Measurements from ENCODE around the gene CDCA3. TPM values are rescaled to one million over a fixed set of nuclear protein-coding genes. Genes with fewer than 3 reads are reported as not detected.

Gene CDCA3
- total and polyA plus RNA-seq, 2 of the 4 experiments (the other 2 are of a cell fraction) = 23.5 to 61.0 TPM

DNA sequence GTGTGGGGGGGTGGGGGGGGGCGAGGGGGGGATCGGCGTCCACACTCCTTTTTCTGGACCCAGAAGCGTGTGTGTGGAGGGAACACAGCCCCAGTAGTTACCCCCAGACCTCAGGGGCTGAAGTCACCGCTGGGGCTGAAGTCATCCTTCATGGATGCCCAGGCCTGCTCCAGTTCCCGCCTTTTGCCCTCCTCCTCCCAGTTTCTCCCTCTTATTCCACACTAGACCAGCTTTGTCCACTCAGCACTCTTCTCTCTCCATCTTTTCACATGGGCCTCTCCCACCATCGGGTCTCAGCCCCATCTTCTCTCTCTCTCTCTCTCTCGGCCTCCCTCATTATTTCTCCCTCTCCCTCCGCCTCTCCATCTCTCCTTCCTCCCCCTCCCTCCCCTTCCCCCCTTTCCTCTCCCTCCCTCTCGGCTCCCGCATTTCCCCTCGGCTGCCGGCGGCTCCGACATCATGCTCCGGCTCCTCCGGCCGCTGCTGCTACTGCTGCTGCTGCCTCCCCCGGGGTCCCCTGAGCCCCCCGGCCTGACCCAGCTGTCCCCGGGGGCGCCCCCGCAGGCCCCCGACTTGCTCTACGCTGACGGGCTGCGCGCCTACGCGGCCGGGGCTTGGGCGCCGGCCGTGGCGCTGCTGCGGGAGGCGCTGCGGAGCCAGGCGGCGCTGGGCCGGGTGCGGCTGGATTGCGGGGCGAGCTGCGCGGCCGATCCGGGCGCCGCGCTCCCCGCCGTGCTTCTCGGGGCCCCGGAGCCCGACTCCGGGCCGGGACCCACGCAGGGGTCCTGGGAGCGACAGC, 22.9 kb downstream of the CDCA3 start, which contains the start of gene P3H3:
Gene P3H3, plus strand, starts transcription at position 426 of the 799 bp plus-strand sequence. Its CDS starts 34 bp downstream, at position 460.
- peak; percentile 47 for DNase-seq
- 1% methylated on average over 37 of the region's 60 CpGs; no CpG with 5 or more reads in 1 of the 2 experiments for WGBS, 2 experiments (ENCODE audit: extremely low coverage in 2 of 2, insufficient read length in 1 of 2)
- peaks cover 9% of the 10 kb centered on the region; the same call in 1 of the 2 replicates for H4K20me1 ChIP-seq (ENCODE audit: insufficient read depth, low read length)
- 0 out of 2 replicates have a peak within 1 kb of the TSS, but pooled peaks have one; percentile 49 for H2BK20ac ChIP-seq (ENCODE audit: low read depth, low read length)
- TF ChIP-seq MAZ (IDR thresholded peaks at IDR 0.05; ENCODE audit: borderline replicate concordance, low read depth, low read length) (0 out of 2 replicates have a peak, but pooled peaks have one; percentile 16), RAD21 (IDR thresholded peaks at IDR 0.05; ENCODE audit: low read length) (no peak), SMC3 (IDR thresholded peaks at IDR 0.05; ENCODE audit: low read depth, low read length) (no peak), CTCF (conservative IDR thresholded peaks at IDR 0.05; ENCODE audit: low read depth, low read length) (0 out of 2 replicates have a peak, but pooled peaks have one; percentile 18), POLR2A (IDR thresholded peaks at IDR 0.05; ENCODE audit: low read depth, low read length) (no peak), CEBPB (IDR thresholded peaks at IDR 0.05; ENCODE audit: low read depth, low read length) (no peak), MXI1 (IDR thresholded peaks at IDR 0.05; ENCODE audit: borderline replicate concordance, low read depth, low read length) (no peak), ELK1 (IDR thresholded peaks at IDR 0.05; ENCODE audit: borderline replicate concordance, low read depth, low read length) (no peak), NFE2L2 (IDR thresholded peaks at IDR 0.05; ENCODE audit: low read depth, low read length) (no peak), CHD1 (IDR thresholded peaks at IDR 0.05; ENCODE audit: low read depth, low read length) (no peak), MAFK (IDR thresholded peaks at IDR 0.05; ENCODE audit: low read depth, low read length) (peak; percentile 79), RFX5 (IDR thresholded peaks at IDR 0.05; ENCODE audit: low read depth, low read length) (no peak), RCOR1 (IDR thresholded peaks at IDR 0.05; ENCODE audit: insufficient replicate concordance, low read length) (no peak)
- TSS peak; percentile 85 for BruUV-seq (replicated peaks)
- peak within 1 kb of the TSS; percentile 91 for H3K4me3 ChIP-seq (ENCODE audit: insufficient read depth, low read depth, low read length)
- CTCF ChIA-PET = interaction anchor here (0.7 kb wide), 1 partner anchor 104 kb away, joined by 3 read pairs; the partner anchor contains the start of gene COPS7A
- H3K79me1 ChIP-seq (ENCODE audit: low read depth in 1 of 2, low read length in 2 of 2) = peaks cover 11 to 66% of the 10 kb centered on the region in 2 experiments
- peaks cover 6% of the 10 kb centered on the region for H3K9me1 ChIP-seq (ENCODE audit: insufficient read depth, low read length)
- H2BK5ac ChIP-seq (ENCODE audit: low read depth, low read length, poor library complexity, severe bottlenecking) = peak within 1 kb of the TSS; percentile 89
- peak within 1 kb of the TSS; percentile 85 for H2BK120ac ChIP-seq (ENCODE audit: low read depth, low read length)
- H3K23ac ChIP-seq (ENCODE audit: low read depth, low read length) = peak within 1 kb of the TSS; percentile 97
- peak within 1 kb of the TSS; percentile 97 for H2AK5ac ChIP-seq (ENCODE audit: low read depth, low read length)
- H3K14ac ChIP-seq (replicated peaks; ENCODE audit: low read depth, low read length) = peak within 1 kb of the TSS; percentile 99
- peak within 1 kb of the TSS; percentile 87 for H3K18ac ChIP-seq (ENCODE audit: low read depth, low read length)
- H4K91ac ChIP-seq (ENCODE audit: insufficient read depth, low read depth, low read length) = peak within 1 kb of the TSS; percentile 95
- dilution Hi-C loops (cut with HindIII; ENCODE audit: low sequenced_read_pairs, unreplicated experiment) (no loop called here), in situ Hi-C loops (cut with MboI; ENCODE audit: low sequenced_read_pairs) (loop anchor here (5.0 to 10.0 kb wide), 2 partner anchors 76 to 213 kb away; partner anchors contain the start of gene MLF2), intact Hi-C loops (cut with micrococcal nuclease) (loop anchor here (5.0 kb wide), 1 partner anchor 141 kb away; the partner anchor contains the start of gene ZNF384)
- peak within 1 kb of the TSS; percentile 97 for H3K4ac ChIP-seq (ENCODE audit: low read depth, low read length)
- ATAC-seq (ENCODE audit: low read depth) = peak; percentile 7
- H3K9ac ChIP-seq (ENCODE audit: low read depth, low read length) = peak within 1 kb of the TSS; percentile 92
- peak within 1 kb of the TSS; percentile 93 for H2AK9ac ChIP-seq (replicated peaks; ENCODE audit: low read depth, low read length, poor library complexity)
- H4K8ac ChIP-seq (ENCODE audit: low read depth in 2 of 2, low read length in 2 of 2) = peak within 1 kb of the TSS; percentile 78 to 97
- 0 out of 3 replicates have a peak within 1 kb of the TSS, but pooled peaks have one; percentile 14 for H2BK15ac ChIP-seq (ENCODE audit: low read depth, low read length)
- peaks cover 15% of the 10 kb centered on the region for H3K4me1 ChIP-seq (ENCODE audit: control insufficient read depth, insufficient read depth, low read length)
- peak within 1 kb of the TSS; percentile 85 for H4K5ac ChIP-seq (ENCODE audit: low read depth, low read length)
- H3K36me3 ChIP-seq (ENCODE audit: control insufficient read depth, insufficient read depth, low read length) = peaks cover 21% of the 10 kb centered on the region
- H3K27me3 ChIP-seq (ENCODE audit: control insufficient read depth, insufficient read depth, low read length) = no peaks in the 10 kb centered on the region
- H3K4me2 ChIP-seq (ENCODE audit: low read depth, low read length) = peak within 1 kb of the TSS; percentile 85
- peak within 1 kb of the TSS; percentile 91 for H3K56ac ChIP-seq (ENCODE audit: extremely low read depth, insufficient read depth, low read length)
- peak within 1 kb of the TSS; percentile 96 for H3K27ac ChIP-seq (ENCODE audit: insufficient read depth, low read length)
- POLR2A ChIA-PET (ENCODE audit: unreplicated experiment) = interaction anchor here (0.8 kb wide), 1 partner anchor 258 kb away, joined by 3 read pairs; no protein-coding TSS in a partner anchor
- no peaks in the 10 kb centered on the region for H3K9me3 ChIP-seq (ENCODE audit: control insufficient read depth, insufficient read depth, low read length)
- H2AFZ ChIP-seq (replicated peaks; ENCODE audit: low read length, poor library complexity) = peak within 1 kb of the TSS; percentile 96
